Heart left ventricle (tissue), 16 donors: ENCODE data around the gene SEC22A. TPM values are rescaled to one million over a fixed set of nuclear protein-coding genes. Genes with fewer than 3 reads are reported as not detected.

Source experiments
- ATAC-seq, 4 donors: fragments of 200-7000 bp; cut with Tn5 transposase; one replicate each; pipeline ENCODE4 v1.9.1; 2020 to 2022; ENCODE audit warnings: moderate library complexity in 4 of 4, mild to moderate bottlenecking in 3 of 4, moderate number of reproducible peaks in 1 of 4
- DNase-seq, 5 donors: peaks; one replicate each; pipeline ENCODE4 v3.0.0-alpha.2; 2020
- H3K27ac ChIP-seq, 12 donors: fragments of 200-600 bp; sonication (generic) in 4 of 12; one replicate each; pipeline versions ENCODE4 v1.5.0 to v1.8.0; 2016 to 2022; ENCODE audit warnings: mild to moderate bottlenecking in 2 of 12
- H3K27me3 ChIP-seq, 9 donors: fragments of 200-600 bp; sonication (generic) in 2 of 9; one replicate each; pipeline versions ENCODE4 v1.5.1 to v1.8.0; 2016 to 2022; ENCODE audit warnings: mild to moderate bottlenecking in 3 of 9
- H3K36me3 ChIP-seq, 9 donors: fragments of 200-600 bp; sonication (generic) in 2 of 9; one replicate each; pipeline versions ENCODE4 v1.5.0 to v1.8.0; 2018 to 2022; ENCODE audit warnings: mild to moderate bottlenecking in 2 of 9
- H3K4me1 ChIP-seq, 12 donors: fragments of 200-600 bp; sonication (generic) in 4 of 12; one replicate each; pipeline versions ENCODE4 v1.5.0 to v1.8.0; 2016 to 2022; ENCODE audit warnings: mild to moderate bottlenecking in 3 of 12
- H3K4me3 ChIP-seq, 12 donors: fragments of 200-600 bp; sonication (generic) in 4 of 12; one replicate each; pipeline versions ENCODE4 v1.5.0 to v1.8.0; 2017 to 2022; ENCODE audit warnings: mild to moderate bottlenecking in 9 of 12, moderate library complexity in 4 of 12
- H3K9me3 ChIP-seq, 12 donors: fragments of 200-600 bp; sonication (generic) in 4 of 12; one replicate each; pipeline versions ENCODE4 v1.5.0 to v1.8.0; 2016 to 2022; ENCODE audit warnings: mild to moderate bottlenecking in 1 of 12
- POLR2A ChIP-seq, 2 donors: fragments of 450-650 bp; IDR thresholded peaks; one replicate each; pipeline ENCODE4 v1.6.1; 2017; ENCODE audit warnings: antibody characterized with exemption in 2 of 2, mild to moderate bottlenecking in 2 of 2, moderate library complexity in 2 of 2
- WGBS, 4 donors: extraction: QIAGEN DNeasy Blood & Tissue Kit in 2 of 4; methylation state at CpG; one replicate each; pipeline versions ENCODE4 v1.1.5 to v1.1.7; 2013 to 2018; 5-methylcytosine and 5-hydroxymethylcytosine counted together
- intact Hi-C, 10 donors: fragments of 100-400 bp; cut with DNase I; formaldehyde crosslinking; loops; one replicate each; pipeline versions ENCODE4 v1.11.1 to v1.14.2; 2022
- polyA plus RNA-seq, 2 donors: library from polyadenylated mRNA; stranded (reverse); fragments of 200-250 nt; gene quantifications; one replicate each; pipeline ENCODE4 v1.2.3, GENCODE V29; 2013
- total RNA-seq, 9 donors: library from RNA; depleted of rRNA in 2 of 9; stranded (reverse); fragments of >200 nt in 2 of 9; fragmentation: NEBNext Ultra II Directional in 3 of 9; extraction: Animal tissue kit (Norgen Biotek cat#: 25700) in 3 of 9; gene quantifications; one replicate each; pipeline versions ENCODE4 v1.1.0 to v1.2.4, GENCODE V29; 2016 to 2023
- TF ChIP-seq, protein P1 (sequence below), 12 donors: fragments of 200-600 bp; sonication (generic) in 4 of 12; IDR thresholded peaks; one replicate each; pipeline versions ENCODE4 v1.5.0 to v1.8.0; 2018 to 2022; ENCODE audit warnings: antibody characterized with exemption in 12 of 12, mild to moderate bottlenecking in 5 of 12
- donor health status: ischemic (EF 13 %, LVEDD 7.1; RV severe dilation, severe dysfunction).
- donor health status: healthy with polysubstance abuse.
- donor health status: DM: no; HTN: yes; CAD: no.
- donor health status: DM: no; HTN: no; CAD: no.
- donor health status: ischemic (EF 25% LVEDD 6.9; RV normal size, moderate dysfunction).
- donor health status: ischemic (EF 25% LVEDD 5.7; RV mildly dilated, moderate dysfunction).
- donor health status: healthy.
- donor health status: DM: yes; HTN: yes; CAD: no.
- donor health status: ischemic (EF 35%, LVEDD 5.7; RV mildly dilated, moderate dysfunction).
- donor health status: nonischemic (EF 11% LVEDD 7.7; RV severe dilation, severe dysfunction).
- donor health status: DM: yes; HTN: yes; CAD: no.
- donor health status: PGD.
- donor health status: ischemic (EF 29% LVEDD 5.4; RV normal size, mild dysfunction).
- donor health status: nonischemic (EF 23%, LVEDD 6.1; RV moderate dilation, normal function).

Gene SEC22A
- total and polyA plus RNA-seq, 11 donors, result 2.2 to 27.0 (median 10.0) TPM

DNA sequence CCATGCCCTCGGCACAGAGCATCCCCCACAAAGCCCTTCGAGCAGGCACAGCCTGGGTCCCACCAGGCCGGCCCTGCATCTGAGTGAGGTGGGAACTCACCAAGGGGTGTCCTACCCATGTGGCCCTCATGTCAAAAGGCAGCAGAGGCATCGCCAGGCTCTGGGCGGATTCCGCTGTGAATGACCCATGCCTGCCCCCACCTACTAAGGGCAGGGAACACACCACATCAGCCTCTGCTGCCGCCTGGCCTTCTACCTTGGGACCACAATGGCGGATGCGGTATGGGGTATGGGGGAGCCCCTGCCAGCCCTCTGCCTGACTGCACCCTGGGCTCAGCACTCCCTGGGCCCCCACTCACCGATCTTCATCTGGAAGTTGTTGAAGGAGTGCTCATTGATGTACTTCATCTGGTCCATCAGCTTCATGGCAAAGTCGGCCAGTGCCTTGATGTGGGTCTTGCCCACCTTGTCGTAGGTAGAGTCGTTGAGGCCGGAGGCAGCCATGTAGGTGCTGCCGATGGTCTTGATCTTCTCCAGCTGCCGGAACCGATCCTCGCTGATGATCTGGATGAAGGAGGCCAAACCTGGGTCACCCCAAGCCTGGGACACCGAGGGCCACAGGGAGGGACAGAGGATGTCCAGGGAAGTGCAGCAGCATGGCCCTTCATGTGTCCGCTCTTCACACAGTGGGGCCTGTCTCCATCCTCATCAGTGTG lies 87.8 kb downstream of the SEC22A start:
- ATAC-seq, result no peak
- intact Hi-C loops, result no loop called here
- Histone ChIP-seq H3K27ac (no peak overlapping the region), H3K36me3 (peaks cover 0 to 91% (median 38%) of the 10 kb centered on the region in 9 donors), H3K4me3 (no peak overlapping the region), H3K9me3 (no peaks in the 10 kb centered on the region), H3K4me1 (peaks cover 0 to 34% (median 0%) of the 10 kb centered on the region in 12 donors), H3K27me3 (no peaks in the 10 kb centered on the region)
- DNase-seq, result peak in 1 of 5 donors; percentile 20
- no peak for TF ChIP-seq POLR2A (IDR thresholded peaks at IDR 0.05)
- TF ChIP-seq, protein P1, sequence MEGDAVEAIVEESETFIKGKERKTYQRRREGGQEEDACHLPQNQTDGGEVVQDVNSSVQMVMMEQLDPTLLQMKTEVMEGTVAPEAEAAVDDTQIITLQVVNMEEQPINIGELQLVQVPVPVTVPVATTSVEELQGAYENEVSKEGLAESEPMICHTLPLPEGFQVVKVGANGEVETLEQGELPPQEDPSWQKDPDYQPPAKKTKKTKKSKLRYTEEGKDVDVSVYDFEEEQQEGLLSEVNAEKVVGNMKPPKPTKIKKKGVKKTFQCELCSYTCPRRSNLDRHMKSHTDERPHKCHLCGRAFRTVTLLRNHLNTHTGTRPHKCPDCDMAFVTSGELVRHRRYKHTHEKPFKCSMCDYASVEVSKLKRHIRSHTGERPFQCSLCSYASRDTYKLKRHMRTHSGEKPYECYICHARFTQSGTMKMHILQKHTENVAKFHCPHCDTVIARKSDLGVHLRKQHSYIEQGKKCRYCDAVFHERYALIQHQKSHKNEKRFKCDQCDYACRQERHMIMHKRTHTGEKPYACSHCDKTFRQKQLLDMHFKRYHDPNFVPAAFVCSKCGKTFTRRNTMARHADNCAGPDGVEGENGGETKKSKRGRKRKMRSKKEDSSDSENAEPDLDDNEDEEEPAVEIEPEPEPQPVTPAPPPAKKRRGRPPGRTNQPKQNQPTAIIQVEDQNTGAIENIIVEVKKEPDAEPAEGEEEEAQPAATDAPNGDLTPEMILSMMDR (IDR thresholded peaks at IDR 0.05), result no peak
- WGBS, 4 donors, result 91 to 93% (median 92%) methylated on average over 16 to 20 of the region's 20 CpGs

- peaks cover 0 to 27% (median 0%) of the 10 kb centered on the region in 12 donors for H3K4me1 ChIP-seq
- peak overlapping the region in 1 of 12 donors; percentile 59 for H3K27ac ChIP-seq
- 62 to 76% (median 70%) methylated on average over 13 of the region's 13 CpGs for WGBS, 4 donors
- ATAC-seq (peak in 3 of 4 donors; percentile 2 to 14 (median 3)), DNase-seq (peak in 1 of 5 donors; percentile 32)
- H3K9me3 ChIP-seq, result no peaks in the 10 kb centered on the region
- no peak overlapping the region for H3K4me3 ChIP-seq
- TF ChIP-seq, protein P1 (IDR thresholded peaks at IDR 0.05), result no peak
- no peak for TF ChIP-seq POLR2A (IDR thresholded peaks at IDR 0.05)
- H3K27me3 ChIP-seq, result no peaks in the 10 kb centered on the region
- H3K36me3 ChIP-seq, result peaks cover 0 to 85% (median 33%) of the 10 kb centered on the region in 9 donors
- intact Hi-C loops, result no loop called here
These were observed 88.6 kb downstream of the SEC22A start for GRCh38 chr3:123290107-123290930.

GRCh38 chr3:123290962-123291361 lies 89.2 kb downstream of the SEC22A start:
- 76 to 86% (median 84%) methylated on average over 13 to 23 of the region's 23 CpGs for WGBS, 4 donors
- H3K9me3 ChIP-seq, result no peaks in the 10 kb centered on the region
- TF ChIP-seq, protein P1 (IDR thresholded peaks at IDR 0.05), result no peak
- TF ChIP-seq POLR2A (IDR thresholded peaks at IDR 0.05), result no peak
- H3K4me3 ChIP-seq, result no peak overlapping the region
- no peaks in the 10 kb centered on the region for H3K27me3 ChIP-seq
- no peak overlapping the region for H3K27ac ChIP-seq
- peaks cover 0 to 20% (median 0%) of the 10 kb centered on the region in 12 donors for H3K4me1 ChIP-seq
- intact Hi-C loops, result no loop called here
- ATAC-seq (no peak), DNase-seq (peak in 1 of 5 donors; percentile 24)
- H3K36me3 ChIP-seq, result peaks cover 0 to 85% (median 29%) of the 10 kb centered on the region in 9 donors

DNA sequence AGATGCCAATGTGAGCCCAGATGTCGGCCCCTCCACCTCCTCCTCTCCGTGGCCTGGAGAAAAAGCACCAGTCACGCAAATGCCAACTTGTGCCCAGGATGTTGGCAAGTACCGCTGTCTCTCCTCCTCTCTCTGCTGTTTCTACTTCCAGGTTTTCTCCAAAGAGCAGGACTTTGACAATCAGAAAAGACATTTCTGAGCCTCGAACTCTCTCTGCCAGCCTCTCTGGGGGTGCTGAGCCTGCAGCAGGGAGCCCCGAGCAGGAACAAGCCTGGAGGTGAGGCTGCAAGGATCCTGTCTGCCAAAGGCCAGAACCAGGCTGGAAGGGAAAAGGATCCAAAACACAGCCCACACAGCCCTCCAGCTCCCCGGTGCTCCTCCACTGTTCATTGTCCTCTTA lies 89.7 kb downstream of the SEC22A start:
- H3K4me1 ChIP-seq, result peaks cover 0 to 16% (median 0%) of the 10 kb centered on the region in 12 donors
- no peak for DNase-seq
- no peak overlapping the region for H3K4me3 ChIP-seq
- intact Hi-C loops, result no loop called here
- no peak overlapping the region for H3K27ac ChIP-seq
- peaks cover 0 to 85% (median 29%) of the 10 kb centered on the region in 9 donors for H3K36me3 ChIP-seq
- no peaks in the 10 kb centered on the region for H3K9me3 ChIP-seq
- no peak for ATAC-seq
- H3K27me3 ChIP-seq, result no peaks in the 10 kb centered on the region
- TF ChIP-seq POLR2A (IDR thresholded peaks at IDR 0.05), result no peak
- TF ChIP-seq, protein P1 (IDR thresholded peaks at IDR 0.05), result no peak
- WGBS, 4 donors, result 66 to 75% (median 70%) methylated on average over 7 of the region's 7 CpGs
